GM10248 (cell line): ENCODE results near the gene KRTAP10-2.
A peak's percentile ranks its signal among the peaks of the same experiment; 100 is the strongest.
"Not testable (repeated sequence)": the region's sequence is repeated elsewhere in the genome, so short reads cannot be mapped to it uniquely, and the experiment has no call there.

Experiments used
- CTCF ChIA-PET: fragments of 300-600 bp; sonication (Branson Sonifier 250); formaldehyde crosslinking; extraction: SDS; loops from one replicate; lab custom pipeline; 2021; ENCODE audit warnings: antibody characterized with exemption; lab: Yijun Ruan, JAX
- POLR2A ChIA-PET: fragments of 350-650 bp; sonication (Branson Sonifier 250); formaldehyde crosslinking; extraction: SDS; loops from one replicate; lab custom pipeline; 2020; ENCODE audit warnings: antibody characterized with exemption; lab: Yijun Ruan, JAX
- DNase-seq: peaks from one replicate; pipeline ENCODE4 v3.0.0; 2012; ENCODE audit errors: extremely low spot score
- TF ChIP-seq, protein P1 (sequence below): IDR thresholded peaks from 2 replicates; pipeline ENCODE4 v1.5.1; 2012; ENCODE audit warnings: mild to moderate bottlenecking, low read depth; ENCODE audit errors: extremely low read depth, missing control alignments, control extremely low read depth

Gene KRTAP10-2

DNA sequence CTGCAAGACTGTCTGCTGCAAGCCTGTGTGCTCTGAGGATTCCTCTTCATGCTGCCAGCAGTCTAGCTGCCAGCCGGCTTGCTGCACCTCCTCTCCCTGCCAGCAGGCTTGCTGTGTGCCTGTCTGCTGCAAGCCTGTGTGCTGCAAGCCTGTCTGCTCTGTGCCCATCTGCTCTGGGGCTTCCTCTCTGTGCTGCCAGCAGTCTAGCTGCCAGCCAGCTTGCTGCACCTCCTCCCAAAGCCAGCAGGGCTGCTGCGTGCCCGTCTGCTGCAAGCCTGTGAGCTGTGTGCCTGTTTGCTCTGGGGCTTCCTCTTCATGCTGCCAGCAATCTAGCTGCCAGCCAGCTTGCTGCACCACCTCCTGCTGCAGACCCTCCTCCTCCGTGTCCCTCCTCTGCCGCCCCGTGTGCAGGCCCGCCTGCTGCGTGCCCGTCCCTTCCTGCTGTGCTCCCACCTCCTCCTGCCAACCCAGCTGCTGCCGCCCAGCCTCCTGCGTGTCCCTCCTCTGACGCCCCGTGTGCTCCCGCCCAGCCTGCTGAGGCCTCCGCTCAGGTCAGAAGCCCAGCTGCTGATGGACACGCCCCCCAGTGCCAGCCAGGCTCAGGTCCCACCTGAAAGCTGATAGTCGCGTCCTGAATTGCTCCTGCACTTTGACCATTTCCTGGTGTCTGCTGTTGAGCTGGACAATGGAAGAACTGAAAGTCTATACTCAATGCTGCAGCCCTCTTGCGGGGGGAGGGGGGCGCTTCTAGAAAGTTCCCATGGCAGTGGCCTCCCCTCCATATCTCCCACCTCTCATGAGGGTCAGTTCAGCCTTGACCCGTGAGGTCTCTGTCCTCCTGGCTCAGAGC is 23.4 kb upstream of the KRTAP10-2 start:
- peak; percentile 9 for DNase-seq
- POLR2A ChIA-PET: no interaction called here
- TF ChIP-seq, protein P1, sequence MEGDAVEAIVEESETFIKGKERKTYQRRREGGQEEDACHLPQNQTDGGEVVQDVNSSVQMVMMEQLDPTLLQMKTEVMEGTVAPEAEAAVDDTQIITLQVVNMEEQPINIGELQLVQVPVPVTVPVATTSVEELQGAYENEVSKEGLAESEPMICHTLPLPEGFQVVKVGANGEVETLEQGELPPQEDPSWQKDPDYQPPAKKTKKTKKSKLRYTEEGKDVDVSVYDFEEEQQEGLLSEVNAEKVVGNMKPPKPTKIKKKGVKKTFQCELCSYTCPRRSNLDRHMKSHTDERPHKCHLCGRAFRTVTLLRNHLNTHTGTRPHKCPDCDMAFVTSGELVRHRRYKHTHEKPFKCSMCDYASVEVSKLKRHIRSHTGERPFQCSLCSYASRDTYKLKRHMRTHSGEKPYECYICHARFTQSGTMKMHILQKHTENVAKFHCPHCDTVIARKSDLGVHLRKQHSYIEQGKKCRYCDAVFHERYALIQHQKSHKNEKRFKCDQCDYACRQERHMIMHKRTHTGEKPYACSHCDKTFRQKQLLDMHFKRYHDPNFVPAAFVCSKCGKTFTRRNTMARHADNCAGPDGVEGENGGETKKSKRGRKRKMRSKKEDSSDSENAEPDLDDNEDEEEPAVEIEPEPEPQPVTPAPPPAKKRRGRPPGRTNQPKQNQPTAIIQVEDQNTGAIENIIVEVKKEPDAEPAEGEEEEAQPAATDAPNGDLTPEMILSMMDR: no peak
- CTCF ChIA-PET: interaction anchor here (1.4 kb wide), 1 partner anchor 17 kb away, joined by 3 read pairs; no protein-coding TSS in a partner anchor

DNA sequence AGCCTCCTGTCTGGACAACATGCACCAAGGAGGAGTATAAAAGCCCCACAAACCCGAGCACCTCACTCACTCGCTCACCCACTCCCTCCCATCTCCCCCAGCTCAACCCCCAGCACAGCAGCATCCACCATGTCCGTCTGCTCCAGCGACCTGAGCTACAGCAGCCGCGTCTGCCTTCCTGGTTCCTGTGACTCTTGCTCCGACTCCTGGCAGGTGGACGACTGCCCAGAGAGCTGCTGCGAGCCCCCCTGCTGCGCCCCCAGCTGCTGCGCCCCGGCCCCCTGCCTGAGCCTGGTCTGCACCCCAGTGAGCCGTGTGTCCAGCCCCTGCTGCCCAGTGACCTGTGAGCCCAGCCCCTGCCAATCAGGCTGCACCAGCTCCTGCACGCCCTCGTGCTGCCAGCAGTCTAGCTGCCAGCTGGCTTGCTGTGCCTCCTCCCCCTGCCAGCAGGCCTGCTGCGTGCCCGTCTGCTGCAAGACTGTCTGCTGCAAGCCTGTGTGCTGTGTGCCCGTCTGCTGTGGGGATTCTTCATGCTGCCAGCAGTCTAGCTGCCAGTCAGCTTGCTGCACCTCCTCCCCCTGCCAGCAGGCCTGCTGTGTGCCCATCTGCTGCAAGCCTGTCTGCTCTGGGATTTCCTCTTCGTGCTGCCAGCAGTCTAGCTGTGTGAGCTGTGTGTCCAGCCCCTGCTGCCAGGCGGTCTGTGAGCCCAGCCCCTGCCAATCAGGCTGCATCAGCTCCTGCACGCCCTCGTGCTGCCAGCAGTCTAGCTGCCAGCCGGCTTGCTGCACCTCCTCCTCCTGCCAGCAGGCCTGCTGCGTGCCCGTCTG is 22.5 kb upstream of the KRTAP10-2 start, which contains the start of gene KRTAP10-4:
Gene KRTAP10-4, plus strand, starts transcription at position 100 of the 827 bp plus-strand sequence. Its CDS starts 30 bp downstream, at position 130.
- POLR2A ChIA-PET, DNase-seq: not testable (repeated sequence)
- CTCF ChIA-PET: interaction anchor here (1.4 kb wide), 1 partner anchor 17 kb away, joined by 3 read pairs; no protein-coding TSS in a partner anchor

DNA sequence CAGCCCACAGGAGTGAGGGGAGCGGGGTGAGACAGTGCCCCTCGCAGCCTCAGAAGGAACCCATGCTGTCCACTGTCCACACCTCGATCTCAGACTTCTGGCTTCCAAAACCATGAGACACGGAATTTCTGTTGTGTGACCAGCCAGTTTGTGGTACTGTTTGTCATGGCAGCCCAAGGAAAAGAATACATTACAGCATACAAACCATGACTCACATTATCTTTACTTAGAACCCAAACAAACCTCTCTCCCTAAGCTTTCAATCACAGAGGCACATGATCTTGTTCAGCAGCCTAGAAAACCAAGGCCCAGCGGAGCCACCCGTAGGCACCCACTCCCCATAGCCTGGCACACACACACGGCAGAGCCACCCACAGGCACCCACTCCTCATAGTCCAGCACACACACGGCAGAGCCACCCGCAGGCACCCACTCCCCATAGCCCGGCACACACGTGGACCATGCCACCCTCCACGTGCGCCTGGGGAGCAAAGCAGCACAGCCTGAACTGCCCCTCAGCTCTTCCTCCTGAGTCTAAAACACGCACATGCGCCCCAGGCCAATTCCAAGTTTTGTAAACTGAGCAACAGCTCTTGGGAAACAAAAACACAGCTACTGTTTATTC is 21.8 kb upstream of the KRTAP10-2 start:
- DNase-seq: peak; percentile 16
- TF ChIP-seq, protein P1: no peak
- ChIA-PET POLR2A (no interaction called here), CTCF (no interaction called here)

DNA sequence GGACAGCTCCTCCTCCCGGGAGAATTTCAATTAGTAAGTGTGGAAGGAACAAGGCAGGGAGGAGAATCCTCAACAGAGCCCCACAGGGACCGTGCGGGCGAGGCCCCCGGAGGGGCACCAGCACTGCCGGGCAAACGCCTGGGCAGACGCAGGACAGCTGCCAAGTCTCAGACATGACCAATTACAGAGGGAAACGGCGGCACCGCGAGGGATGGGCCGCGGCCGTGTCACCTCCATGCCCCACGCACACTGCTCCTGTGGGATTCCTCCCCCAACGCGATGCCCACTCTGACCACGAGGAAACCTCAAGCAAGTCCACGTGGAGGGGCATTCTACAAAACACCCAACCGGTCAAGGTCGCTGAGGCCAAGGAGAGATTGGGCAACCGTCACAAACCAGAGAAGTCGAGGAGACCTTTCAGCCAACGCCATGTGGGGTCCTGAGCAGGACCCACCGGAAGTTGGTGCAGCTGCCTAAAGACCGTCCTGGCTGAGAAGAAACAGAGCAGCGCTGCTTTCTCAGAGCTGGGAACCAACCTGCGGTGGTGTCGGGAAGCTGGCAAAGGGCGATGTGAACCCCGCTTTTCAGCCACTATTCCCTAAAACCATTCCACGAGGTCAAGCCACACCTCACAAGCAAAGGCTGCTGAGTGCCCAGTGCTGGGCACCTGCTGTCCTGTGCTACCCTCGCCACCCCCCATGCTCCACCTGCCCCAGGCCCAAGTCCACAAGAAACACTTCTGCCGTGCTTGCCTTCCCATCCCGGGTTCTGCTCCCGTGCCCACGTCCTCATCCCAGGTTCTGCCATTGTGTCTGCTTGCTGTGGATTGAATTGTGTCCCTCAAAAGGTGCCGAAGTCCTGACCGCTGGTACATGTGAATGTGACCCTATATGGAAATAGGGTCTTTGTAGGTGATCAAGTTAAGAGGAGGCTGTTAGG is 20.8 kb upstream of the KRTAP10-2 start:
- peak; percentile 11 for DNase-seq
- CTCF ChIA-PET: no interaction called here
- TF ChIP-seq, protein P1: no peak
- POLR2A ChIA-PET: no interaction called here

DNA sequence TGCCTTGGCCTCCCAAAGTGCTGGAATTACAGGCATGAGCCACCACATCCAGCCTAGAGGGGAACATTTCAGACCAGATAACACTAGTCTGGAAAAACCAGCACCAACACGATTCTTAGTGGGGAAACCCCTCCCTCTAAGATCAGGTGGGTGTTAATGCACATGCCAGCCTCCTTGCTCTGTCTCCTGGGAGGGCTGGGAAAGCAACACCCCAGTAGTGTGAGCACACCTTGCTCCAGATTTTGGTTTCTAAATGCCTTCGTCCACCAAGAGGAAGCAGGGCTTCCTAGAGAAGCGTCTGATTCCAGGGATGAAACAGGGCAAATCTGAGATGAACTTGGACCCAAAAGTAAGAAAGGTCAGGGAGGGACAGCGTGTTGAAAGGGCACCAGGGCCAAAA is 20.0 kb upstream of the KRTAP10-2 start:
- ChIA-PET POLR2A (no interaction called here), CTCF (no interaction called here)
- peak; percentile 8 for DNase-seq
- TF ChIP-seq, protein P1: no peak

DNA sequence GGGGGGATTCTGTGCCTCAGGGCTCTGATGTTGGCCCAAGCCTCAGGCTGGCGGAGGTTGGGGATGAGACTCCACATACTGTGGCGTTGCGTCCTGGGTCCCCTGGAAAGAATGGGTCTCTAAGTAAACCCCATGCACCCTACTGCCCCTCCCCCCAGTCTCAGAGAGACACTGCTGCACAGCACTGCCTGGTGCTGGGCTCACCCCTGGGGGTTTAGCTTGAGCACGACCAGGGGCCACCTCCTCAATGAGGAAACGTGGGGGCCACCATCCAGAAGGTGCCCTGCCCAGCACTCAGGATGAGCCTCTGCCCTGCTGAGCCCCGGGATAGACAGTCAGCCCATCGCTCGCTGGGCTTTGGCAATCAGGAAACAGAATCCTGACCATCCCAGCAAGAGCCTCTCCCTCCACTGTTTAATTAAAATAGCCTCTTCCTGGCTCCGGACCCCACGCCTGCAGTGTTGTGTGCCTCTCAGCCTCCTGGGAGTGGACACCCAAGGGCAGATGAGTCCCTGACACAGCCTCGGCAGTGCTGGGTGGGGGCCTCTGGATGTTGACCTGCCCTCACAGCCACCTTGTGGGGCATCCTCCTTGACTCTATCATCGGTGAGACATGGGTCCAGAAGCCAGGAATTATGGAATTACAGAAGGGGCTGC is 18.7 kb upstream of the KRTAP10-2 start:
- TF ChIP-seq, protein P1: no peak
- DNase-seq: peak; percentile 10
- CTCF ChIA-PET: no interaction called here
- POLR2A ChIA-PET: no interaction called here
